GM19025 (cell line): ENCODE data around the gene WDTC1.

ENCODE experiments used
- ATAC-seq: cut with Tn5 transposase; IDR thresholded peaks from one replicate; pipeline ENCODE4 v1.9.1; 2021; ENCODE audit warnings: mild to moderate bottlenecking, low read depth, moderate library complexity; ENCODE audit not compliant: unreplicated experiment

Gene WDTC1

DNA sequence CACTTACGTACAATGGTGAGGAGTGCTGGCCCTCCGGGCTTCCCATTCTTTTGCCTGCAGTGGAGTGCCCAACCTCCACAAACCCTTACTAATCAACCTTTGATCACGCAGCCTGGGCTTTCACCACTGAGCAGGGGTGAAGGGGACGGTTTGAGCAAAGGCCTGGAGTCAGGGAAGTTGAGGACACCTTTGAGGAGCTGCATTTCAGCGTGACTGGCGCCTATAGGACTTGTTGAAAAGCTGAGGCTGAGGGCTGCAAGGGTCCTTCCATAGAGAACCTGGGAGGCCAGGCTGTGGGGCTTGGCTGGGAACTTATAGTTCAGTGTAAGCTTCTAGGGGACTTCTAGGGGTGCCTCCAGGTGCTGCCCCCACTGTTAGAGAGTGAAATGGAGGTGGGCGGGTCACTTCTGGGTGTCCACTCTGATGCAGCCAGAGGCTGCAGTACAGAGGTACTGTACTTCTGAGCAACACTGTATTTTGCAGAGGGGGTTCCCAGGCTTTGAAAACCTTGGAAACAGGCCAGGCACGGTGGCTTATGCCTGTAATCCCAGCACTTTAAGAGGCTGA lies 117.2 kb downstream of the WDTC1 start:
- ATAC-seq, result no peak

DNA sequence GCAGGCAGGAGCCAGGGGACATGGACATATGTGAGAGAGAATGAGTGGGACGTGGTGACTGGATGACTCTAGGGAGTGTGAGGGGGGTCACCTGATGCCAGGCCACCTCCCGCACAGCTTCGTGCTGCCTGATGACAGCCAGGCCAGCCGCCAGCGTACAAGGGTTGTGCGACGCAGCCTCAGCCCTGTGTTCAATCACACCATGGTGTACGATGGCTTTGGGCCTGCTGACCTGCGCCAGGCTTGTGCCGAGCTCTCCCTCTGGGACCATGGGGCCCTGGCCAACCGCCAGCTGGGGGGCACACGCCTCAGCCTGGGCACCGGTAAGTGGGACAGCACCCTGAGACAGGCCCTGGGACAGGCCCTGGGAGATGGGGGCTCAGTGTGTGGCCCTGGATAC lies 118.7 kb downstream of the WDTC1 start:
- no peak for ATAC-seq

- ATAC-seq, result no peak
These were observed 119.2 kb downstream of the WDTC1 start for GRCh38 chr1:27353629-27354028.

- ATAC-seq, result no peak
These were observed 121.3 kb downstream of the WDTC1 start for GRCh38 chr1:27355683-27356082.

DNA sequence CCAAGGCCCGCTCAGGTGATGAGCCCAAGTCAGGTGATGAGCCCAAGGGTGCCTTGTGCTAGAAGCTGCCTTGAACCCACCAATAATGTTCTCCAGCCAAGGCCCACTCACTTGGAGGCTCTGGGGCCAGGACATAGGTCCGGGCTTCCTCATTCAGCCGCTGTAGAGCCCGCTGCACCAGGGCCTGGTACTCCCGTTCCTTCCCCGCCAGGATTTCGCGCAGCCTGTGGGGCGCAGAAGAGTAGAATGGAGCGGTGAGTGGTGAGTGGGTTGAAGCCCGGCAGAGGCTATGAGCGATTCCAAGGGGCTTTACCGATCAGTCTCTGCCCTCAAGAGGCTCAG lies 121.8 kb downstream of the WDTC1 start:
- no peak for ATAC-seq

GRCh38 chr1:27356619-27357280 lies 122.3 kb downstream of the WDTC1 start:
- ATAC-seq, result no peak

GRCh38 chr1:27357281-27358037 lies 123.0 kb downstream of the WDTC1 start:
- no peak for ATAC-seq
